T-cell (primary cell): ENCODE data around the gene DNAJA4. TPM values are rescaled to one million over a fixed set of nuclear protein-coding genes. Genes with fewer than 3 reads are reported as not detected.

Experiments
- ATAC-seq, 4 experiments: fragments of 200-7000 bp in 3 of 4; fragments of 150-1000 bp in 1 of 4; cut with Tn5 transposase; replicated peaks in 1 of 4; 1 replicate in 3 of 4; 2 replicates in 1 of 4; pipeline ENCODE4 v1.10.0; 2021; ENCODE audit warnings: moderate library complexity in 3 of 4, mild to moderate bottlenecking in 2 of 4, moderate number of reproducible peaks in 1 of 4
- CTCF ChIA-PET, 2 donors: fragments of 300-600 bp; sonication (Branson Sonifier 250); formaldehyde crosslinking; loops; one replicate each; lab custom pipeline; 2022; ENCODE audit warnings: antibody characterized with exemption in 2 of 2; lab: Charles Lee
- POLR2A ChIA-PET, 2 donors: fragments of 300-600 bp; sonication (Branson Sonifier 250); formaldehyde crosslinking; loops; one replicate each; lab custom pipeline; 2022; ENCODE audit warnings: antibody characterized with exemption in 2 of 2; lab: Charles Lee
- DNase-seq, 35 experiments: peaks; one replicate each; pipeline versions ENCODE4 v3.0.0 to v3.0.0-alpha.2; 2013 to 2023
- H3K27ac ChIP-seq: one replicate; pipeline ENCODE4 v1.5.1; 2013; ENCODE audit warnings: low read length
- H3K27me3 ChIP-seq, 2 experiments: replicated peaks in 1 of 2; 1 replicate in 1 of 2; 2 replicates in 1 of 2; pipeline versions ENCODE4 v1.6.1 to v1.7.0; 2013; ENCODE audit warnings: low read length in 1 of 2, mixed read lengths in 1 of 2; ENCODE audit not compliant: control insufficient read depth in 2 of 2, insufficient read depth in 2 of 2; ENCODE audit errors: extremely low read depth in 1 of 2
- H3K36me3 ChIP-seq, 2 donors: 1 replicate in 1 of 2; 2 replicates in 1 of 2; pipeline versions ENCODE4 v1.6.1 to v1.7.0; 2013; ENCODE audit warnings: low read length in 1 of 2; ENCODE audit not compliant: control insufficient read depth in 2 of 2, insufficient read depth in 1 of 2; ENCODE audit errors: extremely low read depth in 1 of 2
- H3K4me1 ChIP-seq, 2 experiments: 1 replicate in 1 of 2; 2 replicates in 1 of 2; pipeline versions ENCODE4 v1.6.1 to v1.7.0; 2013; ENCODE audit warnings: low read length in 2 of 2, mixed read lengths in 1 of 2; ENCODE audit not compliant: insufficient read depth in 2 of 2, control insufficient read depth in 1 of 2; ENCODE audit errors: extremely low read depth in 1 of 2
- H3K4me3 ChIP-seq, 2 donors: 1 replicate in 1 of 2; 2 replicates in 1 of 2; pipeline versions ENCODE4 v1.5.1 to v1.7.0; 2013; ENCODE audit warnings: mild to moderate bottlenecking in 2 of 2, low read length in 1 of 2, moderate library complexity in 1 of 2; ENCODE audit not compliant: control insufficient read depth in 1 of 2; ENCODE audit errors: extremely low read depth in 1 of 2
- H3K9me3 ChIP-seq: 2 replicates; pipeline ENCODE4 v1.7.0; 2013
- H3K27ac Mint-ChIP-seq, 2 donors: one replicate each; pipeline ENCODE4 v1.8.0; 2020 to 2021; ENCODE audit warnings: mild to moderate bottlenecking in 2 of 2, mixed read lengths in 2 of 2
- H3K27me3 Mint-ChIP-seq, 2 donors: one replicate each; pipeline ENCODE4 v1.8.0; 2021 to 2022; ENCODE audit warnings: mixed read lengths in 2 of 2
- H3K36me3 Mint-ChIP-seq: one replicate; pipeline ENCODE4 v1.8.0; 2021; ENCODE audit warnings: mixed read lengths
- H3K4me1 Mint-ChIP-seq, 3 donors: one replicate each; pipeline ENCODE4 v1.8.0; 2020 to 2022; ENCODE audit warnings: mixed read lengths in 3 of 3, mild to moderate bottlenecking in 1 of 3
- H3K4me3 Mint-ChIP-seq, 3 donors: one replicate each; pipeline ENCODE4 v1.8.0; 2020 to 2022; ENCODE audit warnings: mild to moderate bottlenecking in 3 of 3, mixed read lengths in 3 of 3, moderate library complexity in 3 of 3
- H3K9me3 Mint-ChIP-seq, 3 donors: one replicate each; pipeline ENCODE4 v1.8.0; 2020 to 2022; ENCODE audit warnings: mixed read lengths in 3 of 3
- WGBS: methylation state at CpG from one replicate; pipeline ENCODE4 v1.1.5; 2013; ENCODE audit warnings: missing lambda C conversion rate; ENCODE audit not compliant: insufficient coverage; 5-methylcytosine and 5-hydroxymethylcytosine counted together
- total RNA-seq, 35 experiments: library from RNA in 6 of 35; stranded (reverse) in 6 of 35; fragments of 120-200 nt in 1 of 35; gene quantifications; one replicate each; pipeline versions ENCODE4 v1.2.1 to v1.2.4 and lab custom pipeline; 2013 to 2026

Gene DNAJA4
- total RNA-seq, 5 donors from 2014 or later (not counting 1 experiment from before 2014, with no cell fraction given): 29.0 to 50.4 (median 32.6) TPM

- no peaks in the 10 kb centered on the region for H3K27me3 Mint-ChIP-seq
- Histone ChIP-seq H3K27ac (no peak overlapping the region), H3K4me1 (no peaks in the 10 kb centered on the region), H3K27me3 (peaks cover 0 to 8% of the 10 kb centered on the region in 2 experiments), H3K4me3 (no peak overlapping the region), H3K36me3 (no peaks in the 10 kb centered on the region), H3K9me3 (no peaks in the 10 kb centered on the region)
- no peak overlapping the region for H3K4me3 Mint-ChIP-seq
- ATAC-seq (no peak), DNase-seq (no peak)
- no peaks in the 10 kb centered on the region for H3K36me3 Mint-ChIP-seq
- H3K9me3 Mint-ChIP-seq: no peaks in the 10 kb centered on the region
- WGBS: 40% methylated on average over 1 of the region's 1 CpG
- H3K4me1 Mint-ChIP-seq: no peaks in the 10 kb centered on the region
- ChIA-PET POLR2A (no interaction called here), CTCF (interaction anchor here (0.5 to 0.6 kb wide), 2 partner anchors 163 to 1435 kb away, joined by 3 to 4 read pairs; no protein-coding TSS in a partner anchor)
- H3K27ac Mint-ChIP-seq: no peak overlapping the region
Measured at GRCh38 chr15:78247911-78248310, 16.5 kb upstream of the DNAJA4 start.

DNA sequence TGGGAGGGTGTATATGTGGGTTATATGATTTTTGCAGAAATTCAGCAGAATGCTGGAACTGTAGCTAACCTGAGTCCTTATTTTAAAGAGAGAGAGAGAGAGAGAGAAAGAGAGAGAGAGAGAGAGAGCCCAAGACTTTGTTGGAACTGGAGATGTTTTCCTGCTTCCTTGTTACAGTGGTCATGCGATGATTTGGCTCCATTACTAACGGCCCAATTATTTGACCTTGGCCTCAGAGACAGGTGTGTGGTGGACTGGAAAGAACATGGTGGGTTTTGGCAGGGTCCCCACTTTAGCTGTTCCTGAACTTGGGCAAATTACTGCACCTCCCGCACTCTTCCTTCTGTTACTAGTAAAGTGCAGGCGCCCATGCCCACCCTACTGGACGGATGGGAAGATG lies 15.2 kb upstream of the DNAJA4 start:
- H3K9me3 ChIP-seq: no peaks in the 10 kb centered on the region
- WGBS: 78% methylated on average over 2 of the region's 5 CpGs
- H3K27ac Mint-ChIP-seq: no peak overlapping the region

GRCh38 chr15:78251136-78251535 lies 13.2 kb upstream of the DNAJA4 start:
- 75% methylated on average over 9 of the region's 9 CpGs for WGBS
- no peaks in the 10 kb centered on the region for H3K36me3 Mint-ChIP-seq
- no peak for ATAC-seq
- no peaks in the 10 kb centered on the region for H3K4me1 Mint-ChIP-seq
- no peak overlapping the region for H3K4me3 ChIP-seq
- H3K27me3 ChIP-seq: peaks cover 0 to 9% of the 10 kb centered on the region in 2 experiments
- no peak overlapping the region for H3K27ac Mint-ChIP-seq
- no peak overlapping the region for H3K4me3 Mint-ChIP-seq
- H3K9me3 ChIP-seq: no peaks in the 10 kb centered on the region
- ChIA-PET POLR2A (no interaction called here), CTCF (interaction anchor here in 1 of 2 donors (0.5 kb wide), 1 partner anchor 12 kb away, joined by 4 read pairs; no protein-coding TSS in a partner anchor)
- no peaks in the 10 kb centered on the region for H3K27me3 Mint-ChIP-seq
- H3K27ac ChIP-seq: no peak overlapping the region
- no peaks in the 10 kb centered on the region for H3K9me3 Mint-ChIP-seq
- no peaks in the 10 kb centered on the region for H3K36me3 ChIP-seq
- H3K4me1 ChIP-seq: no peaks in the 10 kb centered on the region
- no peak for DNase-seq

More for the DNA sequence above, 15.2 kb upstream of the DNAJA4 start:
- H3K27me3 Mint-ChIP-seq: no peaks in the 10 kb centered on the region
- no peaks in the 10 kb centered on the region for H3K4me1 Mint-ChIP-seq
- Histone ChIP-seq H3K27me3 (peaks cover 0 to 9% of the 10 kb centered on the region in 2 experiments), H3K4me3 (no peak overlapping the region), H3K27ac (no peak overlapping the region), H3K36me3 (no peaks in the 10 kb centered on the region), H3K4me1 (no peaks in the 10 kb centered on the region)
- no peak for DNase-seq
- no peak for ATAC-seq
- ChIA-PET CTCF (no interaction called here), POLR2A (interaction anchor here in 1 of 2 donors (0.8 kb wide), 1 partner anchor 38 kb away, joined by 3 read pairs; no protein-coding TSS in a partner anchor)
- no peaks in the 10 kb centered on the region for H3K9me3 Mint-ChIP-seq
- no peaks in the 10 kb centered on the region for H3K36me3 Mint-ChIP-seq
- no peak overlapping the region for H3K4me3 Mint-ChIP-seq

DNA sequence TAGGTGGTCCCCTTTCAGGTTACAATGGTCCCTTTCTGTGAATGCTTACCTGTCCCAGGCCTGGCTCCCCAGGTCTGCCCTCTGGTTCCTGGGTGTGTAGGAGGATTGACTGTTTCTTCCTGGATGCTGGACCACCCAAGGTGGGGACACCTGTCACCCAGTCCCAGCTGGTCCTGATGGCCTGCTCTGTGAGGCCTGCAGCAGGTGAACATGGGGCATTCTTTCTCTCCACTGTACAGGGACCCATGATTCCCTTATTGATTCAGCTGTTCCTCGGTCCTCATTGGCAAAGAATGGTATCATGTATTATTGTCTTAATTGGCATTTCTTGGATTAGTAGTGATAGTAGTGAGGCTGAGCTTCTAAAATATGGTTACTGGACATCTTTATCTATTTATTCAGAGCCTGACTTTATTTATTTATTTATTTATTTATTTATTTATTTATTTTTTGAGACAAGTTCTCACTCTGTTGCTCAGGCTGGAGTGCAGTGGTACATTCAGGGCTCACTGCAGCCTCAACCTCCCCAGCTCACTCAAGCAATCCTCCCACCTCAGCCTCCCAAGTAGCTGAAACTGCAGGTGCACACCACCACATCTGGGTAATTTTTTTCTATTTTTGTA lies 8.8 kb upstream of the DNAJA4 start:
- H3K4me1 ChIP-seq: no peaks in the 10 kb centered on the region
- Mint-ChIP-seq H3K27me3 (no peaks in the 10 kb centered on the region), H3K9me3 (no peaks in the 10 kb centered on the region), H3K4me3 (no peak overlapping the region), H3K27ac (no peak overlapping the region), H3K4me1 (no peaks in the 10 kb centered on the region), H3K36me3 (no peaks in the 10 kb centered on the region)
- ChIA-PET POLR2A (interaction anchor here in 1 of 2 donors (0.7 kb wide), 1 partner anchor 244 kb away, joined by 5 read pairs; no protein-coding TSS in a partner anchor), CTCF (no interaction called here)
- ATAC-seq (no peak), DNase-seq (no peak)
- no CpG with 5 or more reads among the region's 1 CpG for WGBS
- H3K36me3 ChIP-seq: no peaks in the 10 kb centered on the region
- H3K27ac ChIP-seq: no peak overlapping the region
- H3K4me3 ChIP-seq: no peak overlapping the region
- no peaks in the 10 kb centered on the region for H3K9me3 ChIP-seq
- peaks cover 0 to 15% of the 10 kb centered on the region in 2 experiments for H3K27me3 ChIP-seq

- Mint-ChIP-seq H3K36me3 (no peaks in the 10 kb centered on the region), H3K27me3 (no peaks in the 10 kb centered on the region), H3K27ac (no peak overlapping the region), H3K4me3 (no peak overlapping the region), H3K9me3 (no peaks in the 10 kb centered on the region), H3K4me1 (no peaks in the 10 kb centered on the region)
- no peak for DNase-seq
- POLR2A ChIA-PET: no interaction called here
- H3K4me1 ChIP-seq: no peaks in the 10 kb centered on the region
- H3K27me3 ChIP-seq: peaks cover 0 to 13% of the 10 kb centered on the region in 2 experiments
- H3K9me3 ChIP-seq: no peaks in the 10 kb centered on the region
- H3K36me3 ChIP-seq: no peaks in the 10 kb centered on the region
- no peak overlapping the region for H3K27ac ChIP-seq
- WGBS: no CpG with 5 or more reads among the region's 3 CpGs
- ATAC-seq: no peak
- no peak overlapping the region for H3K4me3 ChIP-seq
- CTCF ChIA-PET: no interaction called here
Measured at GRCh38 chr15:78256044-78256437, 8.3 kb upstream of the DNAJA4 start.

- Mint-ChIP-seq H3K27me3 (no peaks in the 10 kb centered on the region), H3K36me3 (no peaks in the 10 kb centered on the region), H3K4me3 (no peak overlapping the region), H3K4me1 (no peaks in the 10 kb centered on the region), H3K9me3 (no peaks in the 10 kb centered on the region), H3K27ac (no peak overlapping the region)
- ATAC-seq (no peak), DNase-seq (no peak)
- H3K27me3 ChIP-seq: peaks cover 0 to 8% of the 10 kb centered on the region in 2 experiments
- H3K27ac ChIP-seq: no peak overlapping the region
- H3K4me3 ChIP-seq: no peak overlapping the region
- ChIA-PET POLR2A (no interaction called here), CTCF (interaction anchor here (0.6 to 1.2 kb wide), 3 partner anchors 62 to 149 kb away, joined by 3 read pairs; no protein-coding TSS in a partner anchor)
- WGBS: 100% methylated on average over 1 of the region's 3 CpGs
- no peaks in the 10 kb centered on the region for H3K36me3 ChIP-seq
- no peaks in the 10 kb centered on the region for H3K9me3 ChIP-seq
- no peaks in the 10 kb centered on the region for H3K4me1 ChIP-seq
Measured at GRCh38 chr15:78257681-78258080, 6.7 kb upstream of the DNAJA4 start.
